Measurements from ENCODE around the gene POLR2A. TPM values are rescaled to one million over a fixed set of nuclear protein-coding genes. Genes with fewer than 3 reads are reported as not detected.

Gene POLR2A
- total and polyA plus RNA-seq, 2 of the 13 experiments (the other 11 are each of a cell fraction or from before 2014, with no cell fraction given), result 17.8 to 18.3 TPM

DNA sequence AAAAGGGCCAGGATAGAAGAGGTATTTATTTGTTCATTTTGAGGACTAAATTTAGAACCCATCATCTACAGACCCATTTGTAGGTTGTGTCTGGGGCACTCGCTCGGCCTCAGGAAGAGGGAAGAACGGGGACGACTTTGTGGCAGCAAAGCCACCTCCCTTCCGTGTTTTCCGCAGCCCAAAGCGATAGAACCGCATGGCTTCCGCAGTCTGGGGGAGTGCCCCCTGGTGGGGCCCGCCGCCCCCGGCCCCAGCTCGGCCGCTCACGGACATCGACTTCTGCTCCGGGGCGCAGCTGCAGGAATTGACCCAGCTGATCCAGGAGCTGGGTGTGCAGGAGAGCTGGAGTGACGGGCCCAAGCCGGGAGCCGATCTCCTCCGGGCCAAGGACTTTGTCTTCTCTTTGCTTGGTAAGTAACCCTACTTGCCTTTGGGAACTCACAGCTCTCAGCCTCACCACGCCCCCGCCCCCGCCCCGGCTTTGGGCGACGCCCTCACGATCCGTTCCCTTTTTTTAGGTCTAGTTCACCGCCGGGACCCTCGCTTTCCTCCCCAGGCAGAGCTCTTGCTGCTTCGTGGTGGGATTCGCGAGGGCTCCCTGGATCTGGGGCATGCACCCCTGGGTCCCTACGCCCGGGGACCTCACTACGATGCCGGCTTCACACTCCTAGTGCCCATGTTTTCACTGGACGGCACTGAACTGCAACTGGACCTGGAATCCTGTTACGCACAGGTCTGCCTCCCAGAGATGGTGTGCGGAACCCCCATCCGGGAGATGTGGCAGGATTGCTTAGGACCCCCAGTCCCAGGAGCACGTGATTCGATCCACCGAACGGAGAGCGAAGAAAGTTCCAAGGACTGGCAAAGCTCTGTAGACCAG is 48.2 kb upstream of the POLR2A start (continued):
- TF ChIP-seq, protein P1, sequence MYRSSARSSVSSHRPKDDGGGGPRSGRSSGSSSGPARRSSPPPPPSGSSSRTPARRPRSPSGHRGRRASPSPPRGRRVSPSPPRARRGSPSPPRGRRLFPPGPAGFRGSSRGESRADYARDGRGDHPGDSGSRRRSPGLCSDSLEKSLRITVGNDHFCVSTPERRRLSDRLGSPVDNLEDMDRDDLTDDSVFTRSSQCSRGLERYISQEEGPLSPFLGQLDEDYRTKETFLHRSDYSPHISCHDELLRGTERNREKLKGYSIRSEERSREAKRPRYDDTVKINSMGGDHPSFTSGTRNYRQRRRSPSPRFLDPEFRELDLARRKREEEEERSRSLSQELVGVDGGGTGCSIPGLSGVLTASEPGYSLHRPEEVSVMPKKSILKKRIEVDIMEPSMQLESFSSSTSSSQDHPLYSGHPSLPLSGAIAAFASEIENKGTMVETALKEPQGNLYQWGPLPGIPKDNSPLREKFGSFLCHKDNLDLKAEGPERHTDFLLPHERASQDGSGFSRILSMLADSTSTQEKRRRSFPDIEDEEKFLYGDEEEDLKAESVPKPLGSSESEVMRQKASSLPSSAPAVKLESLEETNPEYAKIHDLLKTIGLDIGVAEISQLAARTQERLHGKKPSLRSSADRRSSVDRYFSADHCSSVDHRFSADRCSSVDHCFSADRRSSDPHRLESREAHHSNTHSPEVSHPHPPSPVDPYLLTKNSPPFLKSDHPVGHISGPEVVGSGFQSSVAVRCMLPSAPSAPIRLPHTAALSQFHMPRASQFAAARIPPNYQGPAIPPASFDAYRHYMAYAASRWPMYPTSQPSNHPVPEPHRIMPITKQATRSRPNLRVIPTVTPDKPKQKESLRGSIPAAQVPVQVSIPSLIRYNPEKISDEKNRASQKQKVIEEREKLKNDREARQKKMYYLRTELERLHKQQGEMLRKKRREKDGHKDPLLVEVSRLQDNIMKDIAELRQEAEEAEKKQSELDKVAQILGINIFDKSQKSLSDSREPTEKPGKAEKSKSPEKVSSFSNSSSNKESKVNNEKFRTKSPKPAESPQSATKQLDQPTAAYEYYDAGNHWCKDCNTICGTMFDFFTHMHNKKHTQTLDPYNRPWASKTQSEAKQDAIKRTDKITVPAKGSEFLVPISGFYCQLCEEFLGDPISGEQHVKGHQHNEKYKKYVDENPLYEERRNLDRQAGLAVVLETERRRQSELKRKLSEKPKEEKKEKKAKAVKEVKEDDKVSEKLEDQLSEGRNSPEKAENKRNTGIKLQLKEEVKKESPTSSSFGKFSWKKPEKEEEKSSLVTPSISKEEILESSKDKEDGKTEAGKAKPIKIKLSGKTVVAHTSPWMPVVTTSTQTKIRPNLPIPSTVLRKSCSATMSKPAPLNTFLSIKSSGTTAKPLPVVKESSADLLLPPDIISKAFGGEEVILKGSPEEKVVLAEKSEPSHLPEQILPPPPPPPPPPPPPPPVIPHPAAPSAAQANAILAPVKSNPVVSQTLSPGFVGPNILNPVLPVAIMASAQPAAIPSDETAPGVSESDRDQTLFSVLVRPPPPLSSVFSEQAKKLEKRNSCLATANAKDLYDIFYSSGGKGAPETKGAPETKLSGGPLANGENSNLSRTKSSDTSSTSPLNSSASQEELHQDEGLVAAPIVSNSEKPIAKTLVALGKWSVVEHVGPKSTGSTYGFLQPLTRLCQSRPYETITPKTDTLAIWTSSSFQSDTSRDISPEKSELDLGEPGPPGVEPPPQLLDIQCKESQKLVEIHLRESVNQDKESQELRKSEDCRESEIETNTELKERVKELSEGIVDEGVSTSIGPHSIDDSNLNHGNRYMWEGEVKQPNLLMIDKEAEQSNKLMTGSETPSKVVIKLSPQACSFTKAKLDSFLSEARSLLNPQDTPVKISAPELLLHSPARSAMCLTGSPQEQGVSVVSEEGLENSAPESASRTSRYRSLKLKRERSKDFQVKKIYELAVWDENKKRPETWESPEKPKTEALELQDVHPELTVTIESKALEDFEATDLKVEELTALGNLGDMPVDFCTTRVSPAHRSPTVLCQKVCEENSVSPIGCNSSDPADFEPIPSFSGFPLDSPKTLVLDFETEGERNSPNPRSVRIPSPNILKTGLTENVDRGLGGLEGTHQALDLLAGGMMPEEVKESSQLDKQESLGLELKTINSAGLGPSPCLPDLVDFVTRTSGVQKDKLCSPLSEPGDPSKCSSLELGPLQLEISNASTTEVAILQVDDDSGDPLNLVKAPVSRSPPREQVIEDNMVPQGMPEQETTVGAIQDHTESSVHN (CRISPR knock-in tag; IDR thresholded peaks at IDR 0.05), result no peak
- TF ChIP-seq ZMAT3 (CRISPR knock-in tag; conservative IDR thresholded peaks at IDR 0.05) (0 out of 2 replicates have a peak, but pooled peaks have one; percentile 52), ZNF18 (CRISPR knock-in tag; IDR thresholded peaks at IDR 0.05; ENCODE audit: insufficient replicate concordance) (peak; percentile 73), FOXC1 (CRISPR knock-in tag; IDR thresholded peaks at IDR 0.05; ENCODE audit: borderline replicate concordance) (0 out of 2 replicates have a peak, but pooled peaks have one; percentile 9), ZHX1 (CRISPR knock-in tag; IDR thresholded peaks at IDR 0.05; ENCODE audit: low read depth) (no peak), ZBTB20 (CRISPR knock-in tag; IDR thresholded peaks at IDR 0.05; ENCODE audit: borderline replicate concordance, low read depth) (no peak), KDM3A (CRISPR knock-in tag; IDR thresholded peaks at IDR 0.05; ENCODE audit: low read depth) (no peak), NPAS2 (CRISPR knock-in tag; IDR thresholded peaks at IDR 0.05; ENCODE audit: borderline replicate concordance) (no peak), CBX2 (IDR thresholded peaks at IDR 0.05; ENCODE audit: low read depth, low read length) (no peak), CBX2 (CRISPR knock-in tag; IDR thresholded peaks at IDR 0.05; ENCODE audit: low read depth) (no peak), ZNF383 (CRISPR knock-in tag; IDR thresholded peaks at IDR 0.05; ENCODE audit: borderline replicate concordance) (no peak), HNRNPL (IDR thresholded peaks at IDR 0.05; ENCODE audit: low read depth, low read length) (no peak), ATRX (CRISPR knock-in tag; IDR thresholded peaks at IDR 0.05; ENCODE audit: borderline replicate concordance) (no peak)
- TF ChIP-seq, protein P2, sequence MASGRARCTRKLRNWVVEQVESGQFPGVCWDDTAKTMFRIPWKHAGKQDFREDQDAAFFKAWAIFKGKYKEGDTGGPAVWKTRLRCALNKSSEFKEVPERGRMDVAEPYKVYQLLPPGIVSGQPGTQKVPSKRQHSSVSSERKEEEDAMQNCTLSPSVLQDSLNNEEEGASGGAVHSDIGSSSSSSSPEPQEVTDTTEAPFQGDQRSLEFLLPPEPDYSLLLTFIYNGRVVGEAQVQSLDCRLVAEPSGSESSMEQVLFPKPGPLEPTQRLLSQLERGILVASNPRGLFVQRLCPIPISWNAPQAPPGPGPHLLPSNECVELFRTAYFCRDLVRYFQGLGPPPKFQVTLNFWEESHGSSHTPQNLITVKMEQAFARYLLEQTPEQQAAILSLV (CRISPR knock-in tag; IDR thresholded peaks at IDR 0.05; ENCODE audit: borderline replicate concordance), result no peak

All from HepG2 (cell line).